Measurements from ENCODE around the gene TBC1D7.
"Not testable (repeated sequence)": the region's sequence is repeated elsewhere in the genome, so short reads cannot be mapped to it uniquely, and the experiment has no call there.

TBC1D7 gene

GRCh38 chr6:13355999-13356785 is 27.9 kb upstream of the TBC1D7 start:
- DNase-seq (ENCODE audit: low read depth) = no peak

GRCh38 chr6:13355043-13355945 is 27.0 kb upstream of the TBC1D7 start:
- no peak for DNase-seq (ENCODE audit: low read depth)

- DNase-seq (ENCODE audit: low read depth) = no peak
Measured at GRCh38 chr6:13354331-13355042, 26.1 kb upstream of the TBC1D7 start.

GRCh38 chr6:13352165-13352564 is 23.8 kb upstream of the TBC1D7 start:
- no peak for DNase-seq (ENCODE audit: low read depth)

GRCh38 chr6:13351271-13351670 is 22.9 kb upstream of the TBC1D7 start:
- no peak for DNase-seq (ENCODE audit: low read depth)

GRCh38 chr6:13349811-13350506 is 21.6 kb upstream of the TBC1D7 start:
- no peak for DNase-seq (ENCODE audit: low read depth)

- DNase-seq (ENCODE audit: low read depth) = no peak
Measured at GRCh38 chr6:13348334-13349113, 20.2 kb upstream of the TBC1D7 start.

- DNase-seq (ENCODE audit: low read depth) = no peak
Measured at GRCh38 chr6:13346245-13346644, 17.9 kb upstream of the TBC1D7 start.

GRCh38 chr6:13342414-13343019 is 14.2 kb upstream of the TBC1D7 start:
- no peak for DNase-seq (ENCODE audit: low read depth)

- DNase-seq (ENCODE audit: low read depth) = no peak
Measured at GRCh38 chr6:13339863-13340630, 11.7 kb upstream of the TBC1D7 start.

GRCh38 chr6:13338038-13338437 is 9.7 kb upstream of the TBC1D7 start:
- DNase-seq (ENCODE audit: low read depth) = no peak

GRCh38 chr6:13336553-13336952 is 8.2 kb upstream of the TBC1D7 start:
- DNase-seq (ENCODE audit: low read depth) = peak; percentile 68

GRCh38 chr6:13334953-13335352 is 6.6 kb upstream of the TBC1D7 start:
- DNase-seq (ENCODE audit: low read depth) = no peak

- DNase-seq (ENCODE audit: low read depth) = no peak
Measured at GRCh38 chr6:13332349-13332706, 4.0 kb upstream of the TBC1D7 start.

- no peak for DNase-seq (ENCODE audit: low read depth)
Measured at GRCh38 chr6:13331516-13332348, 3.4 kb upstream of the TBC1D7 start.

GRCh38 chr6:13328875-13329183 is 492 bp upstream of the TBC1D7 start:
- no peak for DNase-seq (ENCODE audit: low read depth)

- no peak for DNase-seq (ENCODE audit: low read depth)
Measured at GRCh38 chr6:13327691-13328075, 654 bp downstream of the TBC1D7 start.

- not testable (repeated sequence) for DNase-seq (ENCODE audit: low read depth)
Measured at GRCh38 chr6:13326031-13326586, 2.2 kb downstream of the TBC1D7 start.

Measured in activated T-cell treated with anti-CD3 and anti-CD28 coated beads for 48 hours (primary cell).